Effector memory CD4-positive, alpha-beta T cell (primary cell): ENCODE measurements around the gene CSH2.
"Not testable (repeated sequence)": the region's sequence is repeated elsewhere in the genome, so short reads cannot be mapped to it uniquely, and the experiment has no call there.

Source experiments
- DNase-seq, 3 donors: peaks; one replicate each; pipeline ENCODE4 v3.0.0-alpha.2; 2020
- H3K27ac ChIP-seq: 2 replicates; pipeline ENCODE4 v1.7.0; 2013; ENCODE audit warnings: mild to moderate bottlenecking, low read length, moderate library complexity; ENCODE audit not compliant: insufficient read depth, poor library complexity, severe bottlenecking
- H3K27me3 ChIP-seq: replicated peaks from 2 replicates; pipeline ENCODE4 v1.7.0; 2013; ENCODE audit warnings: mild to moderate bottlenecking, low read length; ENCODE audit not compliant: insufficient read depth, control insufficient read depth, poor library complexity, severe bottlenecking
- H3K36me3 ChIP-seq: 2 replicates; pipeline ENCODE4 v1.7.0; 2013; ENCODE audit warnings: mild to moderate bottlenecking, low read length, moderate library complexity; ENCODE audit not compliant: control insufficient read depth, insufficient read depth
- H3K4me1 ChIP-seq: 2 replicates; pipeline ENCODE4 v1.7.0; 2013; ENCODE audit warnings: low read length, mild to moderate bottlenecking; ENCODE audit not compliant: control insufficient read depth, insufficient read depth, poor library complexity, severe bottlenecking
- H3K4me3 ChIP-seq: 2 replicates; pipeline ENCODE4 v1.7.0; 2013; ENCODE audit warnings: low read length, low read depth, mild to moderate bottlenecking; ENCODE audit not compliant: insufficient read depth, poor library complexity, severe bottlenecking
- H3K9me3 ChIP-seq: 2 replicates; pipeline ENCODE4 v1.7.0; 2013; ENCODE audit warnings: mild to moderate bottlenecking, low read length, moderate library complexity; ENCODE audit not compliant: control insufficient read depth

CSH2 gene

GRCh38 chr17:63898899-63899798 is 25.7 kb upstream of the CSH2 start:
- not testable (repeated sequence) for H3K27me3 ChIP-seq, H3K4me1 ChIP-seq, H3K9me3 ChIP-seq, H3K27ac ChIP-seq, H3K4me3 ChIP-seq, H3K36me3 ChIP-seq
- peak; percentile 12 to 18 (median 18) for DNase-seq

- H3K9me3 ChIP-seq, H3K27me3 ChIP-seq, H3K27ac ChIP-seq, H3K36me3 ChIP-seq, H3K4me1 ChIP-seq, H3K4me3 ChIP-seq, DNase-seq: not testable (repeated sequence)
Observed at GRCh38 chr17:63896524-63897354, 23.3 kb upstream of the CSH2 start, which contains the start of gene CSH1. Gene CSH1, minus strand, starts transcription at chr17:63896574. Its CDS starts 63 bp downstream, at chr17:63896511.

- H3K36me3 ChIP-seq, H3K9me3 ChIP-seq, H3K27me3 ChIP-seq, H3K27ac ChIP-seq, H3K4me1 ChIP-seq, DNase-seq, H3K4me3 ChIP-seq: not testable (repeated sequence)
Observed at GRCh38 chr17:63894821-63895220, 21.3 kb upstream of the CSH2 start.

GRCh38 chr17:63894021-63894420 is 20.5 kb upstream of the CSH2 start:
- not testable (repeated sequence) for H3K27ac ChIP-seq, H3K36me3 ChIP-seq, H3K4me1 ChIP-seq, H3K9me3 ChIP-seq, H3K27me3 ChIP-seq, DNase-seq, H3K4me3 ChIP-seq

- H3K36me3 ChIP-seq, H3K27ac ChIP-seq, H3K9me3 ChIP-seq, H3K27me3 ChIP-seq, H3K4me3 ChIP-seq, DNase-seq, H3K4me1 ChIP-seq: not testable (repeated sequence)
Observed at GRCh38 chr17:63892316-63893037, 19.0 kb upstream of the CSH2 start.

GRCh38 chr17:63889026-63889848 is 15.8 kb upstream of the CSH2 start:
- H3K4me1 ChIP-seq, H3K4me3 ChIP-seq, H3K9me3 ChIP-seq, DNase-seq, H3K36me3 ChIP-seq, H3K27ac ChIP-seq, H3K27me3 ChIP-seq: not testable (repeated sequence)

- not testable (repeated sequence) for H3K27ac ChIP-seq, DNase-seq, H3K36me3 ChIP-seq, H3K4me1 ChIP-seq, H3K9me3 ChIP-seq, H3K27me3 ChIP-seq, H3K4me3 ChIP-seq
Observed at GRCh38 chr17:63885119-63885518, 11.6 kb upstream of the CSH2 start.

GRCh38 chr17:63882626-63883126 is 9.2 kb upstream of the CSH2 start:
- H3K36me3 ChIP-seq, H3K27ac ChIP-seq, H3K9me3 ChIP-seq, H3K27me3 ChIP-seq, H3K4me3 ChIP-seq, DNase-seq, H3K4me1 ChIP-seq: not testable (repeated sequence)

GRCh38 chr17:63881935-63882601 is 8.6 kb upstream of the CSH2 start, which contains the start of gene GH2:
Gene GH2, minus strand, starts transcription at chr17:63881944. Its CDS starts 143 bp downstream, at chr17:63881801.
- Histone ChIP-seq H3K9me3 (no peaks in the 10 kb centered on the region), H3K36me3 (no peaks in the 10 kb centered on the region), H3K27me3 (no peaks in the 10 kb centered on the region), H3K27ac (no peak within 1 kb of the TSS), H3K4me3 (no peak within 1 kb of the TSS), H3K4me1 (no peaks in the 10 kb centered on the region)
- DNase-seq, result peak; percentile 17 to 42 (median 23)
